ENCODE results near the gene SLIT2.
A peak's percentile ranks its signal among the peaks of the same experiment; 100 is the strongest.

Gene SLIT2

DNA sequence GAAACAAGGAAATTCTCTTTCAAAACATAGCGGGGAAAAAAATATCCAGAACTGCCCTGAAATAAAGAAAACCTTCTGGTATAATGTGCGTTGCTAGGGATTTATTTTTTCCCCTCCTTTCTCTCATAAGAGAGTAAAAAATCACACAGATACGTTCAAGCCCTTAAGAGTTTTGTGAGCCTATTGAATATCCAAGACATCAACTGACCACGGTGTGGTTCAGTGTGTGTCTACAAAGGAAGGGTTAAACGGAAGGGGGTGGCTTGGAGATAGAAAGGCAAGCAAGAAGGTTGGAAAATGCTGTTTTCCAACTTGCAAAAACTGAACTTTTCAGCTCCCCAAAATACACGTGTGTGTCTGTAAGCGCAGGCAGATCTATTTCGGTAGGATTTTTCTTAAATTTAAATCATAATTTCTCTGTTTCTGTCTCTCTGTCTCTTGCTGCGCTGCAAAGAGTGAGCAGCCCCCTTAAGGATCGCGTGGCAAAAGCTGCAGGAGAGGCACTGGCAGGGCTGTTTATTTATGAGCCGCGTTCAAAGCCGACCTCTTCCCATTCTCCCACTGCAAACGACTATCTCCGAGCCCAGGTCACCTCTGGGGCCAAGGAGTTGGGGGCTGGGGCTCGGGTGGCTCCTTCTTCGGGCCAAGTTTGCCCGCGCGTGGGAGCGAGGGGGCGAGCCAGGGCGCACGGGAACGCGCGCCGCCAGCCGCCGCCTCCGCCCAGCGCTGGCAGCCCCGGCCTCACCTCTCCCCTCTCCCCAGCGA lies 492 bp upstream of the SLIT2 start:
- no peak overlapping the region for H2BK120ac ChIP-seq (ENCODE audit: low read depth, low read length)
- no peaks in the 10 kb centered on the region for H3K9me3 ChIP-seq (ENCODE audit: control insufficient read depth, low read length)
- H3K27me3 ChIP-seq (ENCODE audit: control insufficient read depth in 1 of 2, insufficient read depth in 1 of 2, low read length in 2 of 2) = peaks cover 0 to 13% of the 10 kb centered on the region in 2 experiments
- H3K18ac ChIP-seq (ENCODE audit: low read depth in 1 of 2, low read length in 2 of 2) = peak overlapping the region in 1 of 2 experiments; percentile 5
- no peak overlapping the region for H2BK15ac ChIP-seq (ENCODE audit: low read depth, poor library complexity, severe bottlenecking)
- peak overlapping the region; percentile 100 for H3K4me2 ChIP-seq (ENCODE audit: low read length, poor library complexity, severe bottlenecking)
- no peak overlapping the region for H2AFZ ChIP-seq (ENCODE audit: low read depth, low read length)
- H3K14ac ChIP-seq (ENCODE audit: low read length in 2 of 2) = no peak overlapping the region
- WGBS = 2% methylated on average over 12 of the region's 35 CpGs
- H3K4me1 ChIP-seq (ENCODE audit: control insufficient read depth, insufficient read depth, low read depth, low read length) = peaks cover 30% of the 10 kb centered on the region
- no peak overlapping the region for H2AK5ac ChIP-seq (ENCODE audit: low read length, severe bottlenecking)
- no peak overlapping the region for H4K91ac ChIP-seq (ENCODE audit: low read length)
- no peak overlapping the region for H3K4ac ChIP-seq (ENCODE audit: low read depth in 1 of 2, low read length in 2 of 2)
- H3K23ac ChIP-seq (ENCODE audit: low read length in 2 of 2) = no peak overlapping the region
- H3K4me3 ChIP-seq (ENCODE audit: insufficient read depth in 1 of 2, low read depth in 1 of 2, low read length in 2 of 2) = peak overlapping the region; percentile 75 to 86
- no peak overlapping the region for H4K8ac ChIP-seq (ENCODE audit: low read length)
- H2BK5ac ChIP-seq (ENCODE audit: low read depth, low read length, poor library complexity, severe bottlenecking) = no peak overlapping the region
- H3K9ac ChIP-seq (ENCODE audit: low read length) = peak overlapping the region; percentile 75
- no peaks in the 10 kb centered on the region for H3K36me3 ChIP-seq (ENCODE audit: control insufficient read depth in 1 of 2, insufficient read depth in 2 of 2, low read depth in 1 of 2, low read length in 2 of 2)
- H2BK12ac ChIP-seq (ENCODE audit: low read length in 2 of 2) = no peak overlapping the region
- DNase-seq = peak; percentile 18
- H3K79me1 ChIP-seq (replicated peaks; ENCODE audit: low read length, poor library complexity, severe bottlenecking) = peaks cover 9% of the 10 kb centered on the region
- no peak overlapping the region for H3K27ac ChIP-seq (ENCODE audit: low read length, poor library complexity, severe bottlenecking)

DNA sequence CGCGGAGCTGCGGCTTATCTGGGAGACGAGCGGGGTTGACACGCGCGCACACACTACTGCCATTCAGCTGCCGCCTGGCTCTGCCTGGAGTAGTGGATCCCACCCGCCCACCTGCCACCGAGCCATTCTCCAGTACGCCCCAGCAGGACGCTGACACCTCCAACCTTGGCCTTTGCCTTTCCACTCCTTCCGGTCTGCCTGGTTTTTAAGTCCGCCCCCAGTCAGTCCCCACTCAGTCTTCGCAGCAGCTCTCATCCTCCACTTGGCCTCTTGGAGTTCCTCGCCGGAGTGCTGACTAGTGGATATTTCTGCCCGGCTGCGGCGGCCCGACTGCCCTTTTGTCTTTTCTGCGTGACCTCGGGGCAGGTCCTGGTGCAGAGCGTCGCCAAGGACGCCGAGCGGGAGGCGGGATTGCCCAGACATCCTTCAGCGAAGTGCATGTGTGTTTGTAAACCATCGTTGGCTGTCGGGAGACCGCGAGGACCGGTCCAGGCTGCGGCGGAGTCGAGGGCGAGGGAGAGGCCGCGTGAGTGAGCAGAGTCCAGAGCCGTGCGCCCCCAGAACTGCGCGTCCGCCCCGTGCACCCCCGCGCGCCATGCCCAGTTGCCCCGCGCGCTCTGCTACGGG lies 1.1 kb downstream of the SLIT2 start:
- Histone ChIP-seq H3K4me3 (ENCODE audit: insufficient read depth in 1 of 2, low read depth in 1 of 2, low read length in 2 of 2) (peak overlapping the region; percentile 75 to 97), H3K23ac (ENCODE audit: low read length in 2 of 2) (peak overlapping the region in 1 of 2 experiments; percentile 61), H3K18ac (ENCODE audit: low read depth in 1 of 2, low read length in 2 of 2) (peak overlapping the region in 1 of 2 experiments; percentile 72), H3K4ac (ENCODE audit: low read depth in 1 of 2, low read length in 2 of 2) (no peak overlapping the region), H2AFZ (ENCODE audit: low read depth, low read length) (peak overlapping the region; percentile 37), H2BK120ac (ENCODE audit: low read depth, low read length) (no peak overlapping the region), H3K9me3 (ENCODE audit: control insufficient read depth, low read length) (no peaks in the 10 kb centered on the region), H3K4me2 (ENCODE audit: low read length, poor library complexity, severe bottlenecking) (peak overlapping the region; percentile 100), H2BK15ac (ENCODE audit: low read depth, poor library complexity, severe bottlenecking) (peak overlapping the region; percentile 16), H3K36me3 (ENCODE audit: control insufficient read depth in 1 of 2, insufficient read depth in 2 of 2, low read depth in 1 of 2, low read length in 2 of 2) (no peaks in the 10 kb centered on the region), H3K4me1 (ENCODE audit: control insufficient read depth, insufficient read depth, low read depth, low read length) (peaks cover 30% of the 10 kb centered on the region), H3K27ac (ENCODE audit: low read length, poor library complexity, severe bottlenecking) (no peak overlapping the region), H3K14ac (ENCODE audit: low read length in 2 of 2) (peak overlapping the region in 1 of 2 experiments; percentile 73), H2BK12ac (ENCODE audit: low read length in 2 of 2) (peak overlapping the region in 1 of 2 experiments; percentile 67), H3K27me3 (ENCODE audit: control insufficient read depth in 1 of 2, insufficient read depth in 1 of 2, low read length in 2 of 2) (peaks cover 0 to 13% of the 10 kb centered on the region in 2 experiments), H3K79me1 (replicated peaks; ENCODE audit: low read length, poor library complexity, severe bottlenecking) (peaks cover 9% of the 10 kb centered on the region), H4K91ac (ENCODE audit: low read length) (no peak overlapping the region), H4K8ac (ENCODE audit: low read length) (no peak overlapping the region), H3K9ac (ENCODE audit: low read length) (peak overlapping the region; percentile 91), H2AK5ac (ENCODE audit: low read length, severe bottlenecking) (no peak overlapping the region), H2BK5ac (ENCODE audit: low read depth, low read length, poor library complexity, severe bottlenecking) (no peak overlapping the region)
- WGBS = 2% methylated on average over 55 of the region's 55 CpGs
- peak; percentile 38 for DNase-seq

DNA sequence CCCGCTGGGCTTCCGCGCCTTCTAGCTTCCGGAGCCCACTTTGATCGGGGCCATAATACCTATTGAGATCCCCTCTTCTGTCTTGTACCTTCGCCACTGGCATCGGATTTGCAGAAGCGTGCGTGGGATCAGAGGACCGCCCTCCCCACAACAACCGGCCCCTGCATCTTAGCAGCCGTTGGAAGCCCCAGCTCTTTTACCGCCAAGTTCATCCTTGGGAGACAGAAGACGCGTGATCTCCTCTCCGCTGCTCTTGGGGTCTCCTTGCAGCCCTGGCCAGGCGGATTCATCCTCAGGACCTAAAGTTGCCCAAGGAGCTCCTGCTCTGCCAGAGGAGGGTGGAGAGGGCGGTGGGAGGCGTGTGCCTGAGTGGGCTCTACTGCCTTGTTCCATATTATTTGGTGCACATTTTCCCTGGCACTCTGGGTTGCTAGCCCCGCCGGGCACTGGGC lies 1.6 kb downstream of the SLIT2 start:
- H3K18ac ChIP-seq (ENCODE audit: low read depth in 1 of 2, low read length in 2 of 2) = peak overlapping the region in 1 of 2 experiments; percentile 42
- H4K91ac ChIP-seq (ENCODE audit: low read length) = no peak overlapping the region
- H4K8ac ChIP-seq (ENCODE audit: low read length) = no peak overlapping the region
- H2AK5ac ChIP-seq (ENCODE audit: low read length, severe bottlenecking) = no peak overlapping the region
- DNase-seq = peak; percentile 15
- no peak overlapping the region for H2BK12ac ChIP-seq (ENCODE audit: low read length in 2 of 2)
- peak overlapping the region; percentile 91 for H3K9ac ChIP-seq (ENCODE audit: low read length)
- no peak overlapping the region for H2BK120ac ChIP-seq (ENCODE audit: low read depth, low read length)
- H3K79me1 ChIP-seq (replicated peaks; ENCODE audit: low read length, poor library complexity, severe bottlenecking) = peaks cover 9% of the 10 kb centered on the region
- 1% methylated on average over 21 of the region's 21 CpGs for WGBS
- no peaks in the 10 kb centered on the region for H3K36me3 ChIP-seq (ENCODE audit: control insufficient read depth in 1 of 2, insufficient read depth in 2 of 2, low read depth in 1 of 2, low read length in 2 of 2)
- peak overlapping the region; percentile 75 to 97 for H3K4me3 ChIP-seq (ENCODE audit: insufficient read depth in 1 of 2, low read depth in 1 of 2, low read length in 2 of 2)
- H3K4ac ChIP-seq (ENCODE audit: low read depth in 1 of 2, low read length in 2 of 2) = no peak overlapping the region
- peak overlapping the region in 1 of 2 experiments; percentile 73 for H3K14ac ChIP-seq (ENCODE audit: low read length in 2 of 2)
- no peak overlapping the region for H2AFZ ChIP-seq (ENCODE audit: low read depth, low read length)
- H3K4me1 ChIP-seq (ENCODE audit: control insufficient read depth, insufficient read depth, low read depth, low read length) = peaks cover 30% of the 10 kb centered on the region
- H3K9me3 ChIP-seq (ENCODE audit: control insufficient read depth, low read length) = no peaks in the 10 kb centered on the region
- H2BK15ac ChIP-seq (ENCODE audit: low read depth, poor library complexity, severe bottlenecking) = peak overlapping the region; percentile 16
- H3K27ac ChIP-seq (ENCODE audit: low read length, poor library complexity, severe bottlenecking) = no peak overlapping the region
- H2BK5ac ChIP-seq (ENCODE audit: low read depth, low read length, poor library complexity, severe bottlenecking) = no peak overlapping the region
- peak overlapping the region; percentile 100 for H3K4me2 ChIP-seq (ENCODE audit: low read length, poor library complexity, severe bottlenecking)
- peak overlapping the region in 1 of 2 experiments; percentile 61 for H3K23ac ChIP-seq (ENCODE audit: low read length in 2 of 2)
- H3K27me3 ChIP-seq (ENCODE audit: control insufficient read depth in 1 of 2, insufficient read depth in 1 of 2, low read length in 2 of 2) = peaks cover 0 to 13% of the 10 kb centered on the region in 2 experiments

Data from mesenchymal stem cell (in vitro differentiated cells and primary cell).